T-helper 2 cell treated with Interferon-gamma antibody and Interleukin-4, amounts not matched to agents 100 ng/mL and 5 ng/mL, for 36 hours (primary cell): ENCODE results near the gene TTLL5. TPM values are rescaled to one million over a fixed set of nuclear protein-coding genes. Genes with fewer than 3 reads are reported as not detected.
"Not testable (repeated sequence)": the region's sequence is repeated elsewhere in the genome, so short reads cannot be mapped to it uniquely, and the experiment has no call there.

ENCODE experiments used
- intact Hi-C: fragments of 100-400 bp; cut with micrococcal nuclease; formaldehyde crosslinking; loops from one replicate; pipeline ENCODE4 v1.15.1; 2023
- total RNA-seq: library from RNA; stranded (reverse); gene quantifications from 2 replicates; pipeline ENCODE4 v1.2.3, GENCODE V29; 2022

Gene TTLL5
- total RNA-seq, 1 donor from 2014 or later: 33.6 TPM

DNA sequence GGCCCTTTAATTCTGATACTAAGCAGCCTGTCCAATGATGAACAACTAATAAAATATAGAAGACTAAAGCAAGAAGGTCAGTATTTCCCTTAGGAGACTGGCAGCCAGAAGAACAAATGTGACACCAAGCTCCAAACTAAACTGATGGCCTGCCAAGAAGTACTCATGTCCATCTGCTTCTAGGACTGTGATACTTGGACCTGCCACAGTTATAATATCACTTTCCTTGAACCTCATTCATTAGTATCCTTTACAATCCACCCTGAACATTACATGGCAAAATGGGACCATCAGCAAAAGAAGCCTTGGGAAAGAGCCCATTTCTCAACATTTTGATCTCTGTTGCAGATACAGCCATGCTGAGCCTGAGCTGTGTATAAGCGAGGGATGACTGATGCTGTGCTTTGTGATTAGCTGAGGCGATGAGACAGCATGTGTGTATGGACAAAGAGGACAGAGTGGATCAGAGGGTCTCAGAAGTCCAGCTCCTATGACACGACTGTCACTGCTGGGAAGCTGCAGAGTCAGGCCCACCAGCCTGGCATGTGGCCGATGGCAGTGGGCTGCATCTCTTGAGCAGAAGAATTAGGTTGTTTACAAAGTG is 246.8 kb downstream of the TTLL5 start:
- intact Hi-C loops: no loop called here

DNA sequence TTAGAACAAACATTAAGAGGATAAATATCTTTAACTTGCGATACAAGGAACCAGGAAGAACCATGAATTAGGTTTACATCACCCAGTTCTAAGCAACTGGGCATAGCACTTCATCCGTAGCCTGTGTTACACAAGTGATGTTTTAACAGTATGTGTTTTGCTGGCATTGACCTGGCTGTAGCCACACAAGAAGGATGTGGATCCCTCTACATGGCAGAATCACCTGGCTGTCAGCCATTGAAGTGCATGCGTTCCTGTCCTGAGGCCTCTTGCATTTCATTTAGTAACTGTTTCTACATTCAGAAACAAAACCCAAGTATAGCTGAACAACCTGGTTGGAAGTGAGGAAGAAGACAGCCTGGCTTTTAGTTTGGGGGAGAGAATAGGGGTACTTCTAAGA is 248.6 kb downstream of the TTLL5 start:
- intact Hi-C loops: no loop called here

DNA sequence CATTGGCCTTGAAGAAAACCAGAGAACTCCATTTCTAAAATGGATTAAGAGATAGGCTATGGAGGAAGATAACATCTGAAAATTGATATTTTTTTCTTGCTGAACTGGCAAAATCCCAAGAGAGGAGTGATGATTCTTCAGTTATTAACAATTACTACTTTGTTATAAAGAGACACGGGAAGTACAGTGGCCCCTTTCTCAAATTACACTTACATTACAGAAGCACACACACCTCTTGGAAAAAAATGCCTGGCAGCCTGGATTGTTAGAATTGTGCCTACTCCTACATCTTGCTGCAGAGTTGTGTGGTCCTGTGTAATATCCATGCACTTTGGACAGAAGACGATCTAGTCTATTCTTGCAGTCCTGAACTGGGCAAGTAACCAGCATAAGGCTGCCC is 249.0 kb downstream of the TTLL5 start:
- intact Hi-C loops: no loop called here

DNA sequence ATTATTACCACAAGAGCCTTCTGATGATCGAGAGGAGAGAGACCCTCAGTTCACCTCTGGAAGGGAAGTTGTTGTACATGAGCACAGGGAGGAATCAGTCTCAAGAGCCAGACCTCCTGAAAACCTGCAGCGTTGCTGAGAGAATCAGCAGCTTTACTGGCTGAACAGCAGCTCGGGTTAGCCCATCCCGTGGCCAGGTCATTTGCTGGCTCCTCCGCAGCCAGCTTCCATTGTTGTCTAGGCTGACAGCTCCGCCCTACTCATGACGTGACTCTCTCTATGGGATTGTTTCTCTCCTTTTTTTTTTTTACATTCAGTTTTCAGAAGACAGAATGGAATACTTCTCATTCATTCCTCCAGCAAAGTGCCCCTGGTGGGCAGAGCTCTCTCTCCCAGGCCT is 250.8 kb downstream of the TTLL5 start:
- intact Hi-C loops: no loop called here

GRCh38 chr14:75913183-75913582 is 252.1 kb downstream of the TTLL5 start:
- intact Hi-C loops: no loop called here

DNA sequence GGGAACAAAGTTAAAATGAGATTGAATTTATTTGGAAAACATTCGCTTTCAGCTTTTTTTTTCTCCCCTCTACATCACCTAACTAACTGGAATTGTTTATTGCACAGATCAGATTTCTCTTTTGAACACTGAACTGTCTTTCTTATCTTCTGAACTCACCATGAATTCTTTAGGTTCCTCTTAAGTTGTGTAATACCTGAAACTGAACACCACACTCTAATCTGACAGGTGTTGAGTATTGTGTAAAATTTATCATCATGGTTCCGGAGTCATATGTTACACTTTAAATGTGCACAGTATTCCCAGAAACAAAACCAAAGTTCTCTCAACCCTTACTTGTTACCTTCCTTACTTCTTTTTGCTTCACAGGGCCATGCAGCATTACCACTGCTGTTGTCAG is 254.0 kb downstream of the TTLL5 start:
- intact Hi-C loops: no loop called here

DNA sequence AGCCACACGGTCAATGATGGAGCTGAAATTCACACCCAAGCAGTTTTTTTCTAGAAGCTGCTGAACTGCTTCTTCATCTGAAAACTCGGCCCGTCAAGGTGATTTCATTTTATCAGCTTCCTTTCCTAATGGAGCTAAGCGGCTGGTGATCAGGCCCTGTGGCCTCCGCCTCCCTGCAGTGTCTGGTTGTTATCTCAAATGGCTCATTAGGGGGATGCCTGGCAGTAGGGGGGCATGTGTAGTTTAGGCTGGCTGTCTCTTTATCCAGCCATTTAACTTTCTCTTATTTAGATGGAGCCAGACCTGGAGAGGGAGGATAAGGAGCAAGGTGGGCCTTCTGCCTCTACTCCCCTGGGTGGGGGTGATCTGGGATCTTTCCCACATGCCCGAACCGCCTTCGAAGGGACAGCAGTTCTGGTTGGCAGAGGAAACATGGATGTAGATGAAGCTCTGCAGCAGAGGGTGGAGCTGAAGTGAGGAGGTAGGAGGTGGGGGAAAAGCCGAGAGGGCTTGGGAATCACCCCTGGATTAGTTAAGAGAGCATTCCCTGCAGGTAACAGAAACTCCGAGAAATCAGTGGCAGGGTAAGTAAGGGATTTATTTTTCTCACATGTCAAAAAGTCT is 256.4 kb downstream of the TTLL5 start:
- intact Hi-C loops: no loop called here

GRCh38 chr14:75917946-75918335 is 256.9 kb downstream of the TTLL5 start:
- intact Hi-C loops: no loop called here

- intact Hi-C loops: not testable (repeated sequence)
Observed at GRCh38 chr14:75920421-75920820, 259.4 kb downstream of the TTLL5 start.

DNA sequence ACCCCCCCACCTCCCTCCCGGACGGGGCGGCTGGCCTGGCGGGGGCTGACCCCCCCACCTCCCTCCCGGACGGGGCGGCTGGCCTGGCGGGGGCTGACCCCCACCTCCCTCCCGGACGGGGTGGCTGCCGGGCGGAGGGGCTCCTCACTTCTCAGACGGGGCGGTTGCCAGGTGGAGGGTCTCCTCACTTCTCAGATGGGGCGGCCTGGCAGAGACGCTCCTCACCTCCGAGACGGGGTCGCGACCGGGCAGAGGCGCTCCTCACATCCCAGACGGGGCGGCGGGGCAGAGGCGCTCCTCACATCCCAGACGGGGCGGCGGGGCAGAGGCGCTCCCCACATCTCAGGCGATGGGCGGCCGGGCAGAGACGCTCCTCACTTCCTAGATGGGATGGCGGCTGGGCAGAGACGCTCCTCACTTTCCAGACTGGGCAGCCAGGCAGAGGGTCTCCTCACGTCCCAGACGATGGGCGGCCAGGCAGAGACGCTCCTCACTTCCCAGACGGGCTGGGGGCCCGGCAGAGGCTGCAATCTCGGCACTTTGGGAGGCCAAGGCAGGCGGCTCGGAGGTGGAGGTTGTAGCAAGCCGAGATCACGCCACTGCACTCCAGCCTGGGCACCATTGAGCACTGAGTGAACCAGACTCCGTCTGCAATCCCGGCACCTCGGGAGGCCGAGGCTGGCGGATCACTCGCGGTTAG is 264.2 kb downstream of the TTLL5 start:
- intact Hi-C loops: not testable (repeated sequence)

DNA sequence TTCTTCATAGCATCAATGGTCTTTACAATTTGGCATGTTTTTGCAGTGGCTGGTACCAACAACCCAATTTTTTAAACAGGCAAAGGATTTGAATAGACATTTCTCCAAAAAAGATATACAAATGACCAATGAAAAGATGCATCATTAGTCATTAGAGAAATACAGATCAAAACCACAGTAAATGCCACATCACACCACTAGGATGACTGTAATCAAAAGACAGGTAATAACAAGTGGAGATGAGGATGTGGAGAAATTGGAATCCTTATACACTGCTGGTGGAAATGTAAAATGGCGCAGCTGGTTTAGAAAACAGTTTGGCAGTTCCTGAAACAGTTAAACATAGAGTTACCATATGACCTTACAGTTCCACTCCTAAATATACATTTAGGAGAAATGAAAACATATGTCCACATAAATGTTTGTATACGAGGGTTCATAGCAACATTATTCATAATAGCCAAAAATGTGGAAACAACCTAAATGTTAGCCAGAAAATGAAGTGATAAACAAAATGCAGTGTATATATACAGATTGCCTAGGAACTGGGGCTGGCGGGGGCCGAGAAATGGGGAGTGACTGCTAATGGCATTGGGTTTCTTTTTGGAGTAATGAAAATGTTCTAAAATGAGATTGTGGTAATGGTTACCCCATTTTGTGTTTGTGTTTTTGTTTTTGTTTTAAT is 265.5 kb downstream of the TTLL5 start:
- intact Hi-C loops: no loop called here

DNA sequence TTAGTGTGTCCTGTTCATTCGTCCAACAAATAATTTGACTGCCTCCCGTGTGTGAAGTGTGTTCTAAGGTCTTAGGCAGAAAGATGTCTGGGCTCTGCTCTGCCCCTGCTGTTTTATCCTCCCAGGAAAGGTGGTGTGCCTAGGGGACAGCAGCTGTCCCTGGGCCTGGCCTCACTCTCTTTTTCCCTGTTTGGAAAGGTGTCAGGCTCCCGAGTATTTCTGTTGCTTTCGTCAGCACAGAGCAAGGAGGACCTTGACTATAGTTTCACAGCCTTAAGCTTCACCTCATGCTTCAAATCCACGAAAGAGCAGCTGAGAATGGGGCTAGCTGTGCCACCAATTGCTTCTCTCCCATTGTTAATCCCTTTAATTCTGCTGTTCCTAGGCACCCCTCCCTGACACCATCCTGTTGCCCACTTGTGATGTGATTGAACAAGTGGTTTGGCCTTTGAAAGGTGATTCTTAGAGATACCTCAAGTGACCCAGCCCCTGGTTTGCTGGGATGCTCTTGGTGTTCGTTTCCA is 266.6 kb downstream of the TTLL5 start:
- intact Hi-C loops: no loop called here

DNA sequence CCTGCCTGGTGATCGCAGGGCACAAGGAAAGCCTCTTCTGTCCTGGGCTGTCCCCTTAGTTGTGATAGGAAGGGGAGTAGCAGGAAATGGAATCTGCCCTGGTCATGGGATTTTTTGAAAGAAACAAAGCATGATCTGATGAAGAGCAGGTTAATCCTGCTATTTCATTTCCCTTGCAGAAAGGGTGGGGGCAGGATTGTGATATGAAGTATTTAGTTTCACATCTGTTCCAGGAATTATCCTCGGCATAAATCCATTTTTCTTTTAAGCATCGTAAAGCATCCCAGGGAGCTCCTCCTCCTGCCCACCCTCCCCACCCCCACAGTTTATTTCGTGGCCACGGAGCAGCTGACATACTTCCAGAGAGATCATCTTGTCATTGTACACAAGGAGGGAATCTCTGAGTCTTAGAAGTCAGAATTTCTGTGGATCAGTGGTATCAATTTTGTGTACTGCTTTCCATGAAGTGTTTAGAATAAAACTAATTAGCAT is 267.7 kb downstream of the TTLL5 start:
- intact Hi-C loops: no loop called here

DNA sequence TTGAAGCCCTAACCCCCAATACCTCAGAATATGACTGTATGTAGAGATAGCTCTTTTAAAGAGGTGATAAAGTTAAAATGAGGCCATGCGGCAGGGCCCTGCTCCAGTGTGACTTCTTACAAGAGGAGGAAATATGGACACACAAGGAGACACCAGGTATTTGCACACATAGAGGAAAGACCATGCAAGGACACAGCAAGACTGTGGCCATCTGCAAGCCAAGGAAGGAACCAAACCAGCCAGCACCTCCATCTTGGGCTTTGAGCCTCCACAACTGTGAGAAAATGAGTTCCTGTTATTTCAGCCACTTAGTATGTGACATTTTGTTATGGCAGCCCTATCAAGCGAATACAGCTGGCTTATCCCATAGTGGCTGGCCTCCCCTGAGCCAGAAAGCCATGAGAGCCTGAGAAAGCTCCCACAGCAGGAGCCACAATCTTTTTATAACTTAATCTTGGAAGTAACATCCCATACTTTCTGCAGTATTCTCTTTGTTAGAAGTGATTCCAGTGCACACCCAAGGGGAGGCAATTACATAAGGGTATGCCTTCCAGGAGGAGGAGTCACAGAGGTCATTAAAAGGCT is 272.8 kb downstream of the TTLL5 start:
- intact Hi-C loops: no loop called here

GRCh38 chr14:75934998-75935628 is 274.1 kb downstream of the TTLL5 start:
- intact Hi-C loops: no loop called here

- intact Hi-C loops: no loop called here
Observed at GRCh38 chr14:75939200-75939599, 278.2 kb downstream of the TTLL5 start.

- intact Hi-C loops: no loop called here
Observed at GRCh38 chr14:75941030-75941429, 280.0 kb downstream of the TTLL5 start.

- intact Hi-C loops: no loop called here
Observed at GRCh38 chr14:75944607-75945241, 283.7 kb downstream of the TTLL5 start.

DNA sequence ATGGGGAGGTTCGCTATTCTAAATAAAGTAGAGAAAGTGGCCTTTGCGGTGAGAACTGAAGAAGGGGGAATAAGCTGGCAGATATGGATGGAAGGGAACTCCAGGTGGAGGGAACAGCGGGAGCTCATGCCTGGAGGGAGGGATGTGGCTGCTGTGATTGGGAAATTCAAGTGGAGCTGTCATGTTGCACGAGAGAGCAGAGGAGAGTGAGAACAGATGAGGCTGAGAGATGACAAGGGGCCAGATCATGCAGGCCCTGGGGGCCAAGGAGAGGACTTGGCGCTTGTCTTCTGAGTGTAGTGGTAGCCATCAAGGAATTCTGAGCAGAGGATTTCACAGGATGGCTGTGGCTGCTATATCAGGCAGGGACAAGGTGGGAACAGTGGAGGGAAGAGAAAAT is 285.7 kb downstream of the TTLL5 start:
- intact Hi-C loops: no loop called here

- intact Hi-C loops: no loop called here
Observed at GRCh38 chr14:75952489-75952888, 291.4 kb downstream of the TTLL5 start.

GRCh38 chr14:75959031-75959430 is 298.0 kb downstream of the TTLL5 start:
- intact Hi-C loops: no loop called here
